ENCODE data around the gene HOXB2.

- no peak for TF ChIP-seq CTCF (IDR thresholded peaks at IDR 0.05)
- TF ChIP-seq POLR2A (IDR thresholded peaks at IDR 0.05; ENCODE audit: low read depth): no peak
- TF ChIP-seq EP300 (IDR thresholded peaks at IDR 0.05): no peak
- no peak for TF ChIP-seq POLR2AphosphoS5 (IDR thresholded peaks at IDR 0.05)
These were observed 48.4 kb upstream of the HOXB2 start, which contains the start of gene HOXB5 for GRCh38 chr17:48593126-48593829.
